Measurements from ENCODE around the gene CACNA2D1. TPM values are rescaled to one million over a fixed set of nuclear protein-coding genes. Genes with fewer than 3 reads are reported as not detected.

CACNA2D1 gene
- total RNA-seq, 3 donors from 2014 or later (not counting 1 experiment from before 2014, with no cell fraction given), result not detected

- H3K4me3 ChIP-seq (ENCODE audit: low read length), result no peak overlapping the region
- Mint-ChIP-seq H3K27ac (no peak overlapping the region), H3K4me3 (no peak overlapping the region), H3K27me3 (ENCODE audit: low read depth in 2 of 2) (no peaks in the 10 kb centered on the region), H3K4me1 (no peaks in the 10 kb centered on the region), H3K9me3 (no peaks in the 10 kb centered on the region), H3K36me3 (no peaks in the 10 kb centered on the region)
- intact Hi-C loops (cut with micrococcal nuclease), result no loop called here
- H3K36me3 ChIP-seq (ENCODE audit: control insufficient read depth, insufficient read depth, low read length), result no peaks in the 10 kb centered on the region
- no peaks in the 10 kb centered on the region for H3K27me3 ChIP-seq (ENCODE audit: control insufficient read depth, insufficient read depth, low read length)
- DNase-seq (no peak), ATAC-seq (no peak)
- H3K4me1 ChIP-seq (ENCODE audit: control insufficient read depth, insufficient read depth, low read length), result no peaks in the 10 kb centered on the region
- H3K9me3 ChIP-seq (ENCODE audit: control insufficient read depth, insufficient read depth, low read length), result no peaks in the 10 kb centered on the region
- TF ChIP-seq CTCF (IDR thresholded peaks at IDR 0.05), result no peak
- H3K27ac ChIP-seq (ENCODE audit: low read length), result no peak overlapping the region
- 50% methylated on average over 1 of the region's 2 CpGs for WGBS (ENCODE audit: insufficient coverage)
Observed at GRCh38 chr7:82067628-82068264, 375.8 kb downstream of the CACNA2D1 start.

- no peak for ATAC-seq
- TF ChIP-seq CTCF (IDR thresholded peaks at IDR 0.05), result no peak
- Histone ChIP-seq H3K27me3 (ENCODE audit: control insufficient read depth, insufficient read depth, low read length) (no peaks in the 10 kb centered on the region), H3K36me3 (ENCODE audit: control insufficient read depth, insufficient read depth, low read length) (no peaks in the 10 kb centered on the region), H3K4me3 (ENCODE audit: low read length) (no peak overlapping the region), H3K4me1 (ENCODE audit: control insufficient read depth, insufficient read depth, low read length) (no peaks in the 10 kb centered on the region), H3K27ac (ENCODE audit: low read length) (no peak overlapping the region), H3K9me3 (ENCODE audit: control insufficient read depth, insufficient read depth, low read length) (no peaks in the 10 kb centered on the region)
- WGBS (ENCODE audit: insufficient coverage), result 59% methylated on average over 1 of the region's 1 CpG
- DNase-seq, result no peak
- Mint-ChIP-seq H3K36me3 (no peaks in the 10 kb centered on the region), H3K27me3 (ENCODE audit: low read depth in 2 of 2) (no peaks in the 10 kb centered on the region), H3K27ac (no peak overlapping the region), H3K4me1 (no peaks in the 10 kb centered on the region), H3K9me3 (peaks cover 3 to 7% of the 10 kb centered on the region in 2 donors), H3K4me3 (no peak overlapping the region)
- intact Hi-C loops (cut with micrococcal nuclease), result no loop called here
Observed at GRCh38 chr7:82057476-82057875, 386.1 kb downstream of the CACNA2D1 start.

GRCh38 chr7:82056282-82056681 lies 387.3 kb downstream of the CACNA2D1 start:
- no peak overlapping the region for H3K27ac Mint-ChIP-seq
- WGBS (ENCODE audit: insufficient coverage), result 98% methylated on average over 2 of the region's 2 CpGs
- no peaks in the 10 kb centered on the region for H3K4me1 ChIP-seq (ENCODE audit: control insufficient read depth, insufficient read depth, low read length)
- intact Hi-C loops (cut with micrococcal nuclease), result no loop called here
- ATAC-seq (no peak), DNase-seq (no peak)
- TF ChIP-seq CTCF (IDR thresholded peaks at IDR 0.05), result no peak
- H3K36me3 ChIP-seq (ENCODE audit: control insufficient read depth, insufficient read depth, low read length), result no peaks in the 10 kb centered on the region
- peaks cover 0 to 5% of the 10 kb centered on the region in 2 donors for H3K9me3 Mint-ChIP-seq
- H3K27me3 ChIP-seq (ENCODE audit: control insufficient read depth, insufficient read depth, low read length), result no peaks in the 10 kb centered on the region
- H3K9me3 ChIP-seq (ENCODE audit: control insufficient read depth, insufficient read depth, low read length), result no peaks in the 10 kb centered on the region
- no peak overlapping the region for H3K27ac ChIP-seq (ENCODE audit: low read length)
- H3K4me3 ChIP-seq (ENCODE audit: low read length), result no peak overlapping the region
- no peak overlapping the region for H3K4me3 Mint-ChIP-seq
- H3K4me1 Mint-ChIP-seq, result no peaks in the 10 kb centered on the region
- no peaks in the 10 kb centered on the region for H3K36me3 Mint-ChIP-seq
- H3K27me3 Mint-ChIP-seq (ENCODE audit: low read depth in 2 of 2), result no peaks in the 10 kb centered on the region

GRCh38 chr7:82054544-82054943 lies 389.0 kb downstream of the CACNA2D1 start:
- no peak overlapping the region for H3K27ac ChIP-seq (ENCODE audit: low read length)
- intact Hi-C loops (cut with micrococcal nuclease), result no loop called here
- Mint-ChIP-seq H3K4me3 (no peak overlapping the region), H3K4me1 (no peaks in the 10 kb centered on the region), H3K27ac (no peak overlapping the region), H3K9me3 (peaks cover 0 to 2% of the 10 kb centered on the region in 2 donors), H3K36me3 (no peaks in the 10 kb centered on the region), H3K27me3 (ENCODE audit: low read depth in 2 of 2) (no peaks in the 10 kb centered on the region)
- DNase-seq (no peak), ATAC-seq (no peak)
- no peak for TF ChIP-seq CTCF (IDR thresholded peaks at IDR 0.05)
- no peaks in the 10 kb centered on the region for H3K4me1 ChIP-seq (ENCODE audit: control insufficient read depth, insufficient read depth, low read length)
- H3K27me3 ChIP-seq (ENCODE audit: control insufficient read depth, insufficient read depth, low read length), result no peaks in the 10 kb centered on the region
- WGBS (ENCODE audit: insufficient coverage), result 80% methylated on average over 1 of the region's 1 CpG
- no peaks in the 10 kb centered on the region for H3K36me3 ChIP-seq (ENCODE audit: control insufficient read depth, insufficient read depth, low read length)
- no peak overlapping the region for H3K4me3 ChIP-seq (ENCODE audit: low read length)
- H3K9me3 ChIP-seq (ENCODE audit: control insufficient read depth, insufficient read depth, low read length), result no peaks in the 10 kb centered on the region
